Bronchus fibroblast of lung (primary cell): ENCODE measurements around the gene DGLUCY. TPM values are rescaled to one million over a fixed set of nuclear protein-coding genes. Genes with fewer than 3 reads are reported as not detected.

Experiments used
- total RNA-seq: library from RNA; depleted of rRNA; stranded (reverse); fragments of >200 nt; gene quantifications from 2 replicates; pipeline ENCODE4 v1.2.3, GENCODE V29; 2015

Gene DGLUCY, protein sequence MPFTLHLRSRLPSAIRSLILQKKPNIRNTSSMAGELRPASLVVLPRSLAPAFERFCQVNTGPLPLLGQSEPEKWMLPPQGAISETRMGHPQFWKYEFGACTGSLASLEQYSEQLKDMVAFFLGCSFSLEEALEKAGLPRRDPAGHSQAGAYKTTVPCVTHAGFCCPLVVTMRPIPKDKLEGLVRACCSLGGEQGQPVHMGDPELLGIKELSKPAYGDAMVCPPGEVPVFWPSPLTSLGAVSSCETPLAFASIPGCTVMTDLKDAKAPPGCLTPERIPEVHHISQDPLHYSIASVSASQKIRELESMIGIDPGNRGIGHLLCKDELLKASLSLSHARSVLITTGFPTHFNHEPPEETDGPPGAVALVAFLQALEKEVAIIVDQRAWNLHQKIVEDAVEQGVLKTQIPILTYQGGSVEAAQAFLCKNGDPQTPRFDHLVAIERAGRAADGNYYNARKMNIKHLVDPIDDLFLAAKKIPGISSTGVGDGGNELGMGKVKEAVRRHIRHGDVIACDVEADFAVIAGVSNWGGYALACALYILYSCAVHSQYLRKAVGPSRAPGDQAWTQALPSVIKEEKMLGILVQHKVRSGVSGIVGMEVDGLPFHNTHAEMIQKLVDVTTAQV
- total RNA-seq = 20.3 and 21.6 TPM in 2 replicates

DNA sequence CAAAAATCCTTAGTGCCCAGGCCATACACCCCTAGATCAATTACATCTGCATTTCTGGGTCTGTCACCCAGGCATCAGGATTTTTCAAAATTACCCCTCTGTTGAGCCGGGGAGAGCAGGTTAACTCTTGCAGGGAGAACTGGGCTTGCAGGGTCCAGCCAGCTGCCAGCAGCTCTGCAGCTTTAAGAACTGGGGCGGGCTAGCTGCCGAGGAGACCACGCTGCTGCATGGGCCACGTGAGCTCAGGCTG is at the start of gene DGLUCY:
Gene DGLUCY, plus strand, starts transcription at position 245 of the 250 bp plus-strand sequence. CDS start 46,222 bp downstream, outside the sequence.

DNA sequence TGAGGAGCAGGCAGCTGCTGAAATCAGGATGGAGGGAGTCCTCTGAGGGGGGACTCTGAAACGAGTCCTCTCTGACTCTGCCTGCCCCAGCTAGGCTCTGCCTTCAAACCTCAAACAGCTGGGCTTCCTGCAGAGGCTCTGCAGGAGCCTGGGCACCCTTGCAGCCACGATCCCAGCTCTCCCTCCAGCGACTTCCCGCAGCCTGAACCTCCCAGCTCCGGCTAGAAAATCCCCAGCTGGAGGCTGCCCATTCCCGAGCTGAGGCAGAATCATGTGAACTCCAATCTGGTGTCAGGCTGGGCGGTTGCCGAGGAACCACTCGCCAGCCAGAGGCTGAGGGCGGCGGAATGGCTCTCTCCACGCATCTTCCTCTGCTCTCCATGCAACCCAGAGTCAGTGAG is 130.6 kb downstream of the DGLUCY start, which contains the start of gene GPR68:
Gene GPR68, minus strand, starts transcription at position 204 of the 401 bp plus-strand sequence. CDS start 9,654 bp downstream, outside the sequence.

Other genes with a start within 250 kb of the DGLUCY start
- 0.89 and 1.3 TPM in 2 replicates for gene RPS6KA5, start 53.4 kb upstream of the DGLUCY start, total RNA-seq
- gene GPR68, start 130.6 kb downstream of the DGLUCY start, total RNA-seq = 0.30 and 0.84 TPM in 2 replicates